Thoracic aorta (tissue), 2 donors: ENCODE measurements around the gene PFKFB3. TPM values are rescaled to one million over a fixed set of nuclear protein-coding genes. Genes with fewer than 3 reads are reported as not detected.
A peak's percentile ranks its signal among the peaks of the same experiment; 100 is the strongest.

ENCODE experiments used
- ATAC-seq: fragments of 150-250 bp; one replicate; pipeline ENCODE4 v1.8.0; 2017; ENCODE audit warnings: low read depth; ENCODE audit not compliant: insufficient number of reproducible peaks, low FRiP score
- DNase-seq: peaks from one replicate; pipeline ENCODE4 v3.0.0-alpha.2; 2020; ENCODE audit warnings: low spot score
- H3K27ac ChIP-seq, 2 donors: fragments of 200-600 bp; sonication (generic); 1 replicate in 1 of 2; 2 replicates in 1 of 2; pipeline ENCODE4 v1.5.1; 2016; ENCODE audit warnings: mild to moderate bottlenecking in 2 of 2, moderate library complexity in 2 of 2
- H3K27me3 ChIP-seq: fragments of 200-600 bp; sonication (generic); replicated peaks from 2 replicates; pipeline ENCODE4 v1.6.0; 2016; ENCODE audit warnings: mild to moderate bottlenecking; ENCODE audit not compliant: insufficient read depth
- H3K36me3 ChIP-seq: fragments of 200-600 bp; sonication (generic); one replicate; pipeline ENCODE4 v1.5.1; 2016
- H3K4me1 ChIP-seq, 2 donors: fragments of 200-600 bp; sonication (generic); 1 replicate in 1 of 2; 2 replicates in 1 of 2; pipeline versions ENCODE4 v1.5.1 to v1.6.0; 2016; ENCODE audit warnings: low read depth in 2 of 2, mild to moderate bottlenecking in 1 of 2; ENCODE audit not compliant: control insufficient read depth in 1 of 2
- H3K4me3 ChIP-seq: fragments of 200-600 bp; sonication (generic); 2 replicates; pipeline ENCODE4 v1.5.1; 2016; ENCODE audit warnings: mild to moderate bottlenecking
- H3K9me3 ChIP-seq: fragments of 200-600 bp; sonication (generic); 2 replicates; pipeline ENCODE4 v1.5.1; 2016
- CTCF ChIP-seq: fragments of 200-600 bp; sonication (generic); IDR thresholded peaks from one replicate; pipeline ENCODE4 v1.5.1; 2019; ENCODE audit warnings: antibody characterized with exemption
- total RNA-seq, 2 donors: library from RNA; depleted of rRNA; stranded (reverse); fragments of >200 nt; gene quantifications; one replicate each; pipeline versions ENCODE4 v1.1.0 to v1.2.3, GENCODE V29; 2016

Gene PFKFB3
- total RNA-seq, 2 donors from 2014 or later = 151 to 311 TPM

- H3K4me1 ChIP-seq = peaks cover 10 to 68% of the 10 kb centered on the region in 2 donors
- H3K9me3 ChIP-seq = no peaks in the 10 kb centered on the region
- no peak overlapping the region for H3K4me3 ChIP-seq
- peak overlapping the region; percentile 66 to 91 for H3K27ac ChIP-seq
- H3K27me3 ChIP-seq = no peaks in the 10 kb centered on the region
- DNase-seq (no peak), ATAC-seq (no peak)
- no peak for TF ChIP-seq CTCF
- H3K36me3 ChIP-seq = peaks cover 97% of the 10 kb centered on the region
Observed at GRCh38 chr10:6224781-6225180, 22.0 kb downstream of the PFKFB3 start.

- Histone ChIP-seq H3K27ac (peak overlapping the region; percentile 66 to 91), H3K9me3 (no peaks in the 10 kb centered on the region), H3K4me3 (no peak overlapping the region), H3K4me1 (peaks cover 10 to 64% of the 10 kb centered on the region in 2 donors), H3K36me3 (peaks cover 97% of the 10 kb centered on the region), H3K27me3 (no peaks in the 10 kb centered on the region)
- ATAC-seq (no peak), DNase-seq (no peak)
- TF ChIP-seq CTCF = no peak
Observed at GRCh38 chr10:6225263-6225814, 22.6 kb downstream of the PFKFB3 start.

GRCh38 chr10:6226216-6226615, 23.5 kb downstream of the PFKFB3 start:
- Histone ChIP-seq H3K4me3 (no peak overlapping the region), H3K4me1 (peaks cover 10 to 56% of the 10 kb centered on the region in 2 donors), H3K36me3 (peaks cover 97% of the 10 kb centered on the region), H3K27me3 (no peaks in the 10 kb centered on the region), H3K9me3 (no peaks in the 10 kb centered on the region), H3K27ac (peak overlapping the region in 1 of 2 donors; percentile 66)
- DNase-seq (no peak), ATAC-seq (no peak)
- no peak for TF ChIP-seq CTCF

- peaks cover 97% of the 10 kb centered on the region for H3K36me3 ChIP-seq
- peaks cover 6 to 56% of the 10 kb centered on the region in 2 donors for H3K4me1 ChIP-seq
- DNase-seq (no peak), ATAC-seq (no peak)
- H3K27ac ChIP-seq = peak overlapping the region; percentile 19 to 46
- no peaks in the 10 kb centered on the region for H3K9me3 ChIP-seq
- H3K27me3 ChIP-seq = no peaks in the 10 kb centered on the region
- H3K4me3 ChIP-seq = no peak overlapping the region
- no peak for TF ChIP-seq CTCF
Observed at GRCh38 chr10:6227346-6227745, 24.6 kb downstream of the PFKFB3 start.

GRCh38 chr10:6228010-6228511, 25.3 kb downstream of the PFKFB3 start:
- Histone ChIP-seq H3K27ac (peak overlapping the region; percentile 19 to 46), H3K36me3 (peaks cover 98% of the 10 kb centered on the region), H3K9me3 (no peaks in the 10 kb centered on the region), H3K4me3 (no peak overlapping the region), H3K27me3 (no peaks in the 10 kb centered on the region), H3K4me1 (peaks cover 6 to 53% of the 10 kb centered on the region in 2 donors)
- TF ChIP-seq CTCF = no peak
- DNase-seq (no peak), ATAC-seq (no peak)
